ENCODE data around the gene ABHD2.

- TF ChIP-seq CTCF (IDR thresholded peaks at IDR 0.05; ENCODE audit: extremely low read depth in 1 of 2, insufficient read depth in 1 of 2, low read depth in 1 of 2, low read length in 2 of 2) (no peak), MYC (IDR thresholded peaks at IDR 0.05; ENCODE audit: low read depth, low read length) (no peak), POLR2AphosphoS5 (IDR thresholded peaks at IDR 0.05; ENCODE audit: insufficient read depth, low read depth, low read length) (no peak)
Measured at GRCh38 chr15:89221543-89221942, 133.3 kb downstream of the ABHD2 start, which contains the start of gene RLBP1.

Data from endothelial cell of umbilical vein (primary cell).